ENCODE data around the gene RPS6KA6. TPM values are rescaled to one million over a fixed set of nuclear protein-coding genes. Genes with fewer than 3 reads are reported as not detected.

Gene RPS6KA6
- polyA plus RNA-seq, 1 donor (not counting 4 experiments of a cell fraction or from before 2014, with no cell fraction given), result 2.7 TPM

DNA sequence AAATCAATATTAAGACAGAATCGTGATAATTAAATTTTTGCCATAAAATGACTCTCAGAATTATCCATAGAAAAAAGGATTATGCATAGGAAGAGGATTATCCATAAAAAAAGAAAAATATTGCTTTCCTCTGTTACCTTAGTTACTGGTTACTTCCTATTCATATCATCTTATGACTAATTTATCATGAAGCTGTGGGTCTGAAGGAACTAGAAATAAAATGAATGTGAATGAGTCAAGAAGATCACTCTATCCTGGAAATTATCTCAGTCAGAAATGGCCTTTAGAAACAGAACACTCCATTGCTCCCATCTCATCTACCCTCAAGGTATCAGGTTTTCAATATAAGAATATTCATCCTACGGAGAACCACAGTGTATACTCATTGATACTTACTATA lies 19.4 kb downstream of the RPS6KA6 start:
- no peaks in the 10 kb centered on the region for H3K79me2 ChIP-seq (ENCODE audit: control insufficient read depth, insufficient read depth, low read length)
- H3K4me1 ChIP-seq (ENCODE audit: control insufficient read depth, extremely low read depth, insufficient read depth, low read length), result no peaks in the 10 kb centered on the region
- no peaks in the 10 kb centered on the region for H3K27me3 ChIP-seq (ENCODE audit: control insufficient read depth, extremely low read depth, insufficient read depth, low read length)
- FAIRE-seq (no peak), DNase-seq (ENCODE audit: low read depth, low spot score) (no peak)
- H2AFZ ChIP-seq (ENCODE audit: control insufficient read depth, low read length), result no peak overlapping the region
- no peak overlapping the region for H3K4me2 ChIP-seq (ENCODE audit: control insufficient read depth, extremely low read depth, insufficient read depth, low read depth, low read length)
- H3K27ac ChIP-seq (ENCODE audit: control insufficient read depth, insufficient read depth, low read length), result no peak overlapping the region
- no peaks in the 10 kb centered on the region for H4K20me1 ChIP-seq (ENCODE audit: control insufficient read depth, extremely low read depth, insufficient read depth, low read length)
- no peaks in the 10 kb centered on the region for H3K9me1 ChIP-seq (ENCODE audit: control insufficient read depth, extremely low read depth, insufficient read depth, low read length)
- TF ChIP-seq EZH2 (IDR thresholded peaks at IDR 0.05; ENCODE audit: low read length), result no peak
- no peak overlapping the region for H3K4me3 ChIP-seq (ENCODE audit: control insufficient read depth in 2 of 3, extremely low read depth in 1 of 3, insufficient read depth in 2 of 3, low read depth in 1 of 3, low read length in 3 of 3)
- no peaks in the 10 kb centered on the region for H3K36me3 ChIP-seq (ENCODE audit: control insufficient read depth in 2 of 2, extremely low read depth in 1 of 2, insufficient read depth in 2 of 2, low read length in 2 of 2)
- no peak overlapping the region for H3K9ac ChIP-seq (ENCODE audit: control insufficient read depth, extremely low read depth, insufficient read depth, low read length)
- dilution Hi-C loops (cut with MboI; ENCODE audit: extremely low pct_ligation_motif_present, low sequenced_read_pairs), result no loop called here
- H3K9me3 ChIP-seq (ENCODE audit: control insufficient read depth, low read depth, low read length), result no peaks in the 10 kb centered on the region

DNA sequence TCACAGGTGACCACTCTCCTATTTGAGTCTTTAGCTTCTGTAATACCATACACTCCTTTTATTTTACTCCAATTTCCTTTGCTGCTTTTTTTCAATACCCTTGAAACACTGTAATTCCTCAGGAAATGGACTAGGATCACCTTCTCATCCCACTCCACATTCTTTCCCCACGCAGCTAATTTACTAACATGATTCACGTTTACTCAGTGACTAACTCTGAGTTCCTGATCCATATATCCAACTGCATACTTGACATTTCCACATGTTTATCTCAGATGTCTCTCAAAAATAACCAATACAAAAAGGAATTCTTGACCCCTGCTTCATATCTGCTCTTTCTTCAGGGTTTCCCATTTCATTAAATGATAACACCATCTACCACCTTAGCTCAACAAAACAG lies 19.9 kb downstream of the RPS6KA6 start:
- no peak overlapping the region for H3K9ac ChIP-seq (ENCODE audit: control insufficient read depth, extremely low read depth, insufficient read depth, low read length)
- H3K9me3 ChIP-seq (ENCODE audit: control insufficient read depth, low read depth, low read length), result no peaks in the 10 kb centered on the region
- TF ChIP-seq, protein P1, sequence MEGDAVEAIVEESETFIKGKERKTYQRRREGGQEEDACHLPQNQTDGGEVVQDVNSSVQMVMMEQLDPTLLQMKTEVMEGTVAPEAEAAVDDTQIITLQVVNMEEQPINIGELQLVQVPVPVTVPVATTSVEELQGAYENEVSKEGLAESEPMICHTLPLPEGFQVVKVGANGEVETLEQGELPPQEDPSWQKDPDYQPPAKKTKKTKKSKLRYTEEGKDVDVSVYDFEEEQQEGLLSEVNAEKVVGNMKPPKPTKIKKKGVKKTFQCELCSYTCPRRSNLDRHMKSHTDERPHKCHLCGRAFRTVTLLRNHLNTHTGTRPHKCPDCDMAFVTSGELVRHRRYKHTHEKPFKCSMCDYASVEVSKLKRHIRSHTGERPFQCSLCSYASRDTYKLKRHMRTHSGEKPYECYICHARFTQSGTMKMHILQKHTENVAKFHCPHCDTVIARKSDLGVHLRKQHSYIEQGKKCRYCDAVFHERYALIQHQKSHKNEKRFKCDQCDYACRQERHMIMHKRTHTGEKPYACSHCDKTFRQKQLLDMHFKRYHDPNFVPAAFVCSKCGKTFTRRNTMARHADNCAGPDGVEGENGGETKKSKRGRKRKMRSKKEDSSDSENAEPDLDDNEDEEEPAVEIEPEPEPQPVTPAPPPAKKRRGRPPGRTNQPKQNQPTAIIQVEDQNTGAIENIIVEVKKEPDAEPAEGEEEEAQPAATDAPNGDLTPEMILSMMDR (optimal IDR thresholded peaks at IDR 0.05 in 1 of 3, IDR thresholded peaks at IDR 0.05 in 1 of 3, conservative IDR thresholded peaks at IDR 0.05 in 1 of 3; ENCODE audit: extremely low read depth in 1 of 3, insufficient read depth in 2 of 3, low read length in 3 of 3), result no peak
- no peak for TF ChIP-seq EZH2 (IDR thresholded peaks at IDR 0.05; ENCODE audit: low read length)
- H3K9me1 ChIP-seq (ENCODE audit: control insufficient read depth, extremely low read depth, insufficient read depth, low read length), result no peaks in the 10 kb centered on the region
- FAIRE-seq, result no peak
- no peak overlapping the region for H2AFZ ChIP-seq (ENCODE audit: control insufficient read depth, low read length)
- no peaks in the 10 kb centered on the region for H3K4me1 ChIP-seq (ENCODE audit: control insufficient read depth, extremely low read depth, insufficient read depth, low read length)
- no peak overlapping the region for H3K4me3 ChIP-seq (ENCODE audit: control insufficient read depth in 2 of 3, extremely low read depth in 1 of 3, insufficient read depth in 2 of 3, low read depth in 1 of 3, low read length in 3 of 3)
- dilution Hi-C loops (cut with MboI; ENCODE audit: extremely low pct_ligation_motif_present, low sequenced_read_pairs), result no loop called here
- H3K4me2 ChIP-seq (ENCODE audit: control insufficient read depth, extremely low read depth, insufficient read depth, low read depth, low read length), result no peak overlapping the region
- no peaks in the 10 kb centered on the region for H3K27me3 ChIP-seq (ENCODE audit: control insufficient read depth, extremely low read depth, insufficient read depth, low read length)
- no peaks in the 10 kb centered on the region for H4K20me1 ChIP-seq (ENCODE audit: control insufficient read depth, extremely low read depth, insufficient read depth, low read length)
- no peaks in the 10 kb centered on the region for H3K79me2 ChIP-seq (ENCODE audit: control insufficient read depth, insufficient read depth, low read length)
- H3K36me3 ChIP-seq (ENCODE audit: control insufficient read depth in 2 of 2, extremely low read depth in 1 of 2, insufficient read depth in 2 of 2, low read length in 2 of 2), result no peaks in the 10 kb centered on the region
- DNase-seq (ENCODE audit: low read depth, low spot score), result no peak
- H3K27ac ChIP-seq (ENCODE audit: control insufficient read depth, insufficient read depth, low read length), result no peak overlapping the region

DNA sequence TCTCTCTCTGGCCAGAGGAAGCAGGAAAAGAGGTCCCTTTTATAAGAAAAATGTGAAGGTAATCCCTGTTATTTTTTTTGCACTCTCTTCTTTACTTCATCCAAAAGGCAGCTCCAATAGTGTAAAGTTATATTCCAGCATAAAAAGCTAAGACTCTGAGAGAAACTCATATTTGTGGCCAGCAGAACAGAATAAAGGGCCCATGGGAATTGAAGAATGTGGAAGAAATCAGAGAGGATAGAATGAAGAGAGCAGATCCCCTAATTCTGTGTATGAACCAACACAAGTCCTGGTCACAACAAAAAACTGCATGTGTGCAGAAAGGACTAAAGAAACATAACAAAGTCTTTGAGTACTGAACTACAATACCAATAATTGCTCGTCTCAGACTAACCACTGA lies 22.3 kb downstream of the RPS6KA6 start:
- no peaks in the 10 kb centered on the region for H3K9me1 ChIP-seq (ENCODE audit: control insufficient read depth, extremely low read depth, insufficient read depth, low read length)
- H3K27me3 ChIP-seq (ENCODE audit: control insufficient read depth, extremely low read depth, insufficient read depth, low read length), result no peaks in the 10 kb centered on the region
- H3K4me2 ChIP-seq (ENCODE audit: control insufficient read depth, extremely low read depth, insufficient read depth, low read depth, low read length), result no peak overlapping the region
- no peak for DNase-seq (ENCODE audit: low read depth, low spot score)
- TF ChIP-seq, protein P1 (optimal IDR thresholded peaks at IDR 0.05 in 1 of 3, IDR thresholded peaks at IDR 0.05 in 1 of 3, conservative IDR thresholded peaks at IDR 0.05 in 1 of 3; ENCODE audit: extremely low read depth in 1 of 3, insufficient read depth in 2 of 3, low read length in 3 of 3), result no peak
- TF ChIP-seq EZH2 (IDR thresholded peaks at IDR 0.05; ENCODE audit: low read length), result no peak
- H3K9me3 ChIP-seq (ENCODE audit: control insufficient read depth, low read depth, low read length), result no peaks in the 10 kb centered on the region
- no peak overlapping the region for H3K4me3 ChIP-seq (ENCODE audit: control insufficient read depth in 2 of 3, extremely low read depth in 1 of 3, insufficient read depth in 2 of 3, low read depth in 1 of 3, low read length in 3 of 3)
- dilution Hi-C loops (cut with MboI; ENCODE audit: extremely low pct_ligation_motif_present, low sequenced_read_pairs), result no loop called here
- H2AFZ ChIP-seq (ENCODE audit: control insufficient read depth, low read length), result no peak overlapping the region
- no peak for FAIRE-seq
- no peaks in the 10 kb centered on the region for H3K4me1 ChIP-seq (ENCODE audit: control insufficient read depth, extremely low read depth, insufficient read depth, low read length)
- no peaks in the 10 kb centered on the region for H4K20me1 ChIP-seq (ENCODE audit: control insufficient read depth, extremely low read depth, insufficient read depth, low read length)
- no peaks in the 10 kb centered on the region for H3K79me2 ChIP-seq (ENCODE audit: control insufficient read depth, insufficient read depth, low read length)
- H3K36me3 ChIP-seq (ENCODE audit: control insufficient read depth in 2 of 2, extremely low read depth in 1 of 2, insufficient read depth in 2 of 2, low read length in 2 of 2), result no peaks in the 10 kb centered on the region
- H3K9ac ChIP-seq (ENCODE audit: control insufficient read depth, extremely low read depth, insufficient read depth, low read length), result no peak overlapping the region
- no peak overlapping the region for H3K27ac ChIP-seq (ENCODE audit: control insufficient read depth, insufficient read depth, low read length)

Data from keratinocyte (primary cell).